ENCODE results near the gene SFR1. TPM values are rescaled to one million over a fixed set of nuclear protein-coding genes. Genes with fewer than 3 reads are reported as not detected.

Gene SFR1
- polyA plus RNA-seq, 3 donors = 6.4 to 18.1 (median 16.9) TPM

DNA sequence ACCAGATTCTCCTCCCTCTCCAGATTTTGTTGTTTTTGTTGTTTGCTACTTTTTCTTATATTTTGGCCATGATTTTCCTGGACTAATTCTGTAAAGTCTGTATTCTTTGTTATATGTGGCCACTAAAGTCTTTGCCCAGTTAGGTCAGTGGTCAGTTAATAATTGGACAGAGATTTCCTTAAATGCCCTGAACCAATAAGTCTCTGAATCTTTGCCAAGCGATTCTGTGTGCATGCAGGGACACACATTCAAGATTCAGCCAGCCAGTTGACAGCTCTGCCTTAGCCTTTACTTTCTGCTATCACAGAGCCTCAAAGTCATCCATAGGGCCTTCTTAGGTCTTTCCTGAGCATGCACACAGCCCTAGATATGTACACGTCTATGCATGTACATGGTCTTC is 25.3 kb upstream of the SFR1 start:
- H3K27me3 Mint-ChIP-seq (ENCODE audit: low read depth in 3 of 3) = peaks cover 0 to 3% (median 1%) of the 10 kb centered on the region in 3 donors
- H3K36me3 Mint-ChIP-seq = no peaks in the 10 kb centered on the region
- whole genome bisulfite sequencing (ENCODE audit: insufficient coverage) = 85% methylated on average over 1 of the region's 2 CpGs
- H3K9ac ChIP-seq (ENCODE audit: insufficient read depth, low read length, poor library complexity, severe bottlenecking) = no peak overlapping the region
- no peak for TF ChIP-seq CTCF (IDR thresholded peaks at IDR 0.05)
- no peak overlapping the region for H2AFZ ChIP-seq (ENCODE audit: insufficient read depth, low read depth, low read length, poor library complexity, severe bottlenecking)
- H3K79me2 ChIP-seq (ENCODE audit: insufficient read depth, low read length) = no peaks in the 10 kb centered on the region
- H3K9me3 Mint-ChIP-seq = peaks cover 0 to 6% (median 1%) of the 10 kb centered on the region in 7 donors
- no peak overlapping the region for H3K4me3 Mint-ChIP-seq
- no peaks in the 10 kb centered on the region for H3K4me1 ChIP-seq (ENCODE audit: control insufficient read depth in 1 of 2, insufficient read depth in 2 of 2, low read length in 2 of 2)
- H3K4me2 ChIP-seq (replicated peaks; ENCODE audit: extremely low read depth, low read length, poor library complexity, severe bottlenecking) = no peak overlapping the region
- no peaks in the 10 kb centered on the region for H3K4me1 Mint-ChIP-seq
- peaks cover 0 to 4% of the 10 kb centered on the region in 2 donors for H3K9me3 ChIP-seq (replicated peaks in 1 of 2; ENCODE audit: control insufficient read depth in 1 of 2, insufficient read depth in 1 of 2, low read length in 2 of 2)
- intact Hi-C loops (cut with micrococcal nuclease) = no loop called here
- H4K20me1 ChIP-seq (ENCODE audit: insufficient read depth, low read length) = no peaks in the 10 kb centered on the region
- no peak for DNase-seq
- H3K4me3 ChIP-seq (replicated peaks in 1 of 3; ENCODE audit: low read depth in 2 of 3, low read length in 3 of 3) = no peak overlapping the region
- no peaks in the 10 kb centered on the region for H3K27me3 ChIP-seq (ENCODE audit: control insufficient read depth in 2 of 2, insufficient read depth in 2 of 2, low read length in 2 of 2)
- H3K36me3 ChIP-seq (replicated peaks in 1 of 2; ENCODE audit: control insufficient read depth in 1 of 2, insufficient read depth in 2 of 2, low read length in 2 of 2) = no peaks in the 10 kb centered on the region
- H3K27ac ChIP-seq (ENCODE audit: low read depth in 1 of 2, low read length in 2 of 2) = no peak overlapping the region
- H3K27ac Mint-ChIP-seq = no peak overlapping the region

DNA sequence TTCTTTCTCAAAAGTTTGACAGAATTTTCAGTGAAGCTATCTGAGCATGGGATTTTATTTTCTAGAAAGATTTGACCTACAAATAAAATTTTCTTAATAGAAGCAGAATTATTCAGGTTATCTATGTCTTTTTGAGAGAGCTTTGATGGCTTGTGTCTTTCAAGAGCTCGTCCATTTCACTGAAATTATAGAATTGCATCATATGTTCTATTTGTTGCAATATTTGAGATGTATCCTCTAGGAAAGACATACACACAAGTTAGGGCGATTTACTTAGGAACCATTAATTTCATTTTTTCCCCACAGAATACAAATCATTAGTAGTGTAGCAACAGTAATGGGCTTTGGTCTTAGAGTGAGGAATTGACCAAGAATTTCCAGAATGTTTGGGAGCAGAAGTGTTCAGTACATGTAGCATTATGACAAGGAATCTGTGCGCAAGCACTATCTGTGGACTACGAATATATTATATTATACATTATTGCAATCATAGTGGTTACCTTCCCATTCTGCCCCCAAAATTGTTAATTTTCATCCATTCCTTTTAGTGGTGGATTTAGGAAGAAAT is 23.5 kb upstream of the SFR1 start:
- H2AFZ ChIP-seq (ENCODE audit: insufficient read depth, low read depth, low read length, poor library complexity, severe bottlenecking) = no peak overlapping the region
- no peak for DNase-seq
- no peaks in the 10 kb centered on the region for H3K36me3 Mint-ChIP-seq
- H3K9me3 ChIP-seq (replicated peaks in 1 of 2; ENCODE audit: control insufficient read depth in 1 of 2, insufficient read depth in 1 of 2, low read length in 2 of 2) = peaks cover 0 to 4% of the 10 kb centered on the region in 2 donors
- H3K4me3 ChIP-seq (replicated peaks in 1 of 3; ENCODE audit: low read depth in 2 of 3, low read length in 3 of 3) = no peak overlapping the region
- no peak overlapping the region for H3K9ac ChIP-seq (ENCODE audit: insufficient read depth, low read length, poor library complexity, severe bottlenecking)
- intact Hi-C loops (cut with micrococcal nuclease) = no loop called here
- peaks cover 0 to 1% (median 0%) of the 10 kb centered on the region in 3 donors for H3K27me3 Mint-ChIP-seq (ENCODE audit: low read depth in 3 of 3)
- H3K4me1 ChIP-seq (ENCODE audit: control insufficient read depth in 1 of 2, insufficient read depth in 2 of 2, low read length in 2 of 2) = no peaks in the 10 kb centered on the region
- no peak for TF ChIP-seq CTCF (IDR thresholded peaks at IDR 0.05)
- no CpG with 5 or more reads among the region's 4 CpGs for WGBS (ENCODE audit: insufficient coverage)
- H3K4me3 Mint-ChIP-seq = no peak overlapping the region
- no peak overlapping the region for H3K4me2 ChIP-seq (replicated peaks; ENCODE audit: extremely low read depth, low read length, poor library complexity, severe bottlenecking)
- no peak overlapping the region for H3K27ac ChIP-seq (ENCODE audit: low read depth in 1 of 2, low read length in 2 of 2)
- peaks cover 0 to 6% (median 1%) of the 10 kb centered on the region in 7 donors for H3K9me3 Mint-ChIP-seq
- no peaks in the 10 kb centered on the region for H3K79me2 ChIP-seq (ENCODE audit: insufficient read depth, low read length)
- H3K4me1 Mint-ChIP-seq = no peaks in the 10 kb centered on the region
- H3K36me3 ChIP-seq (replicated peaks in 1 of 2; ENCODE audit: control insufficient read depth in 1 of 2, insufficient read depth in 2 of 2, low read length in 2 of 2) = no peaks in the 10 kb centered on the region
- no peaks in the 10 kb centered on the region for H3K27me3 ChIP-seq (ENCODE audit: control insufficient read depth in 2 of 2, insufficient read depth in 2 of 2, low read length in 2 of 2)
- H4K20me1 ChIP-seq (ENCODE audit: insufficient read depth, low read length) = no peaks in the 10 kb centered on the region
- H3K27ac Mint-ChIP-seq = no peak overlapping the region
